Measurements from ENCODE around the gene OCIAD2.

OCIAD2 gene

GRCh38 chr4:48914311-48914710 is 7.7 kb upstream of the OCIAD2 start:
- no peak for TF ChIP-seq EZH2phosphoT487 (conservative IDR thresholded peaks at IDR 0.05; ENCODE audit: low read length)
- no peak for TF ChIP-seq CTCF (IDR thresholded peaks at IDR 0.05; ENCODE audit: insufficient read depth, low read length, poor library complexity, severe bottlenecking)
- no peaks in the 10 kb centered on the region for H3F3A ChIP-seq (ENCODE audit: insufficient read depth)
- H4K20me1 ChIP-seq (ENCODE audit: low read depth, low read length) = no peaks in the 10 kb centered on the region
- no peak overlapping the region for H3K27ac ChIP-seq (ENCODE audit: low read depth, low read length)
- no peak overlapping the region for H3K4me2 ChIP-seq (ENCODE audit: low read depth, low read length, poor library complexity, severe bottlenecking)
- no peaks in the 10 kb centered on the region for H3K9me2 ChIP-seq (replicated peaks; ENCODE audit: insufficient read depth, low read length)
- H3K36me3 ChIP-seq (ENCODE audit: low read length) = no peaks in the 10 kb centered on the region
- H2AFZ ChIP-seq (ENCODE audit: low read depth, low read length, severe bottlenecking) = no peak overlapping the region
- H3K27me3 ChIP-seq (ENCODE audit: low read length) = no peaks in the 10 kb centered on the region
- H3K4me3 ChIP-seq (ENCODE audit: insufficient read depth, low read length, poor library complexity, severe bottlenecking) = no peak overlapping the region
- H3K9me3 ChIP-seq (ENCODE audit: insufficient read depth, low read length) = no peaks in the 10 kb centered on the region
- no peak overlapping the region for H3K9ac ChIP-seq (ENCODE audit: low read length)
- no peaks in the 10 kb centered on the region for H3K79me2 ChIP-seq (ENCODE audit: insufficient read depth, low read length)

GRCh38 chr4:48913346-48913745 is 6.8 kb upstream of the OCIAD2 start:
- Histone ChIP-seq H3K9me2 (replicated peaks; ENCODE audit: insufficient read depth, low read length) (no peaks in the 10 kb centered on the region), H4K20me1 (ENCODE audit: low read depth, low read length) (no peaks in the 10 kb centered on the region), H3K36me3 (ENCODE audit: low read length) (no peaks in the 10 kb centered on the region), H3K79me2 (ENCODE audit: insufficient read depth, low read length) (no peaks in the 10 kb centered on the region), H3K9me3 (ENCODE audit: insufficient read depth, low read length) (no peaks in the 10 kb centered on the region), H3F3A (ENCODE audit: insufficient read depth) (no peaks in the 10 kb centered on the region), H3K27ac (ENCODE audit: low read depth, low read length) (no peak overlapping the region), H3K4me2 (ENCODE audit: low read depth, low read length, poor library complexity, severe bottlenecking) (no peak overlapping the region), H3K4me3 (ENCODE audit: insufficient read depth, low read length, poor library complexity, severe bottlenecking) (no peak overlapping the region), H3K9ac (ENCODE audit: low read length) (no peak overlapping the region), H2AFZ (ENCODE audit: low read depth, low read length, severe bottlenecking) (no peak overlapping the region), H3K27me3 (ENCODE audit: low read length) (no peaks in the 10 kb centered on the region)
- TF ChIP-seq CTCF (IDR thresholded peaks at IDR 0.05; ENCODE audit: insufficient read depth, low read length, poor library complexity, severe bottlenecking) = no peak

GRCh38 chr4:48912349-48912748 is 5.8 kb upstream of the OCIAD2 start:
- no peak for TF ChIP-seq EZH2phosphoT487 (conservative IDR thresholded peaks at IDR 0.05; ENCODE audit: low read length)
- TF ChIP-seq CTCF (IDR thresholded peaks at IDR 0.05; ENCODE audit: insufficient read depth, low read length, poor library complexity, severe bottlenecking) = no peak
- H3K36me3 ChIP-seq (ENCODE audit: low read length) = no peaks in the 10 kb centered on the region
- no peaks in the 10 kb centered on the region for H3K27me3 ChIP-seq (ENCODE audit: low read length)
- H3K27ac ChIP-seq (ENCODE audit: low read depth, low read length) = no peak overlapping the region
- no peaks in the 10 kb centered on the region for H3K9me2 ChIP-seq (replicated peaks; ENCODE audit: insufficient read depth, low read length)
- H3K79me2 ChIP-seq (ENCODE audit: insufficient read depth, low read length) = no peaks in the 10 kb centered on the region
- H4K20me1 ChIP-seq (ENCODE audit: low read depth, low read length) = no peaks in the 10 kb centered on the region
- no peak overlapping the region for H3K4me2 ChIP-seq (ENCODE audit: low read depth, low read length, poor library complexity, severe bottlenecking)
- no peak overlapping the region for H3K9ac ChIP-seq (ENCODE audit: low read length)
- H2AFZ ChIP-seq (ENCODE audit: low read depth, low read length, severe bottlenecking) = no peak overlapping the region
- H3K4me3 ChIP-seq (ENCODE audit: insufficient read depth, low read length, poor library complexity, severe bottlenecking) = no peak overlapping the region
- no peaks in the 10 kb centered on the region for H3K9me3 ChIP-seq (ENCODE audit: insufficient read depth, low read length)
- no peaks in the 10 kb centered on the region for H3F3A ChIP-seq (ENCODE audit: insufficient read depth)

GRCh38 chr4:48910511-48910910 is 3.9 kb upstream of the OCIAD2 start:
- H3K27me3 ChIP-seq (ENCODE audit: low read length) = no peaks in the 10 kb centered on the region
- no peak overlapping the region for H3K4me2 ChIP-seq (ENCODE audit: low read depth, low read length, poor library complexity, severe bottlenecking)
- H3K9me3 ChIP-seq (ENCODE audit: insufficient read depth, low read length) = no peaks in the 10 kb centered on the region
- no peak overlapping the region for H3K9ac ChIP-seq (ENCODE audit: low read length)
- H3K79me2 ChIP-seq (ENCODE audit: insufficient read depth, low read length) = peaks cover 8% of the 10 kb centered on the region; the same call in 1 of the 2 replicates
- no peak overlapping the region for H2AFZ ChIP-seq (ENCODE audit: low read depth, low read length, severe bottlenecking)
- TF ChIP-seq CTCF (IDR thresholded peaks at IDR 0.05; ENCODE audit: insufficient read depth, low read length, poor library complexity, severe bottlenecking) = no peak
- no peak for TF ChIP-seq EZH2phosphoT487 (conservative IDR thresholded peaks at IDR 0.05; ENCODE audit: low read length)
- H3F3A ChIP-seq (ENCODE audit: insufficient read depth) = no peaks in the 10 kb centered on the region
- H3K27ac ChIP-seq (ENCODE audit: low read depth, low read length) = no peak overlapping the region
- no peaks in the 10 kb centered on the region for H4K20me1 ChIP-seq (ENCODE audit: low read depth, low read length)
- no peak overlapping the region for H3K4me3 ChIP-seq (ENCODE audit: insufficient read depth, low read length, poor library complexity, severe bottlenecking)
- no peaks in the 10 kb centered on the region for H3K36me3 ChIP-seq (ENCODE audit: low read length)
- H3K9me2 ChIP-seq (replicated peaks; ENCODE audit: insufficient read depth, low read length) = no peaks in the 10 kb centered on the region

Data from SU-DHL-6 (cell line).